B cell (primary cell): ENCODE data around the gene KRTAP12-4.

Experiments used
- EZH2 ChIP-seq: IDR thresholded peaks from 2 replicates; pipeline ENCODE4 v1.6.1; 2012; ENCODE audit warnings: borderline replicate concordance, low read depth, mild to moderate bottlenecking, moderate library complexity, low read length; ENCODE audit not compliant: insufficient read depth, poor library complexity, severe bottlenecking
- TF ChIP-seq, protein P1 (sequence below): fragments of 200-600 bp; IDR thresholded peaks from one replicate; pipeline ENCODE4 v1.8.0; 2022; ENCODE audit warnings: antibody characterized with exemption, mild to moderate bottlenecking

DNA sequence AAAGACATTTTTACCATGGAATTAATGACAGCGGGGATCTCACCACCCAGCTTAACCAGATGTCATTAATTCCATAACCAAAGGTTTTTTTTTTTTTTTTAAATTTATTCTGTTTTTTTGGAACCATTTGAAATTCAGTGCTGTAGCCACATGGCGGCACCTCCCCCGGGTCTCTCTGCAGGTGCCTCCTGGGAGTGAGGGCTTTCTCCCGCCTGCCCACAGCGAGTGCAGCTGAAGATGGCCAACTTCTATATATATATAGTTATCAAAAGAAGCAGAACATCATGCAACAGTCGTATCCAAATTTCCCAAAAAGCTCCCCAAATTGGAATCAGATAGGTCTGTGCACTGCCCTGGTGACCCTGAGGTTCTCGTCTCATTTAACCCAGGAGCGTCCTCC, 39.0 kb downstream of the KRTAP12-4 start:
- TF ChIP-seq, protein P1, sequence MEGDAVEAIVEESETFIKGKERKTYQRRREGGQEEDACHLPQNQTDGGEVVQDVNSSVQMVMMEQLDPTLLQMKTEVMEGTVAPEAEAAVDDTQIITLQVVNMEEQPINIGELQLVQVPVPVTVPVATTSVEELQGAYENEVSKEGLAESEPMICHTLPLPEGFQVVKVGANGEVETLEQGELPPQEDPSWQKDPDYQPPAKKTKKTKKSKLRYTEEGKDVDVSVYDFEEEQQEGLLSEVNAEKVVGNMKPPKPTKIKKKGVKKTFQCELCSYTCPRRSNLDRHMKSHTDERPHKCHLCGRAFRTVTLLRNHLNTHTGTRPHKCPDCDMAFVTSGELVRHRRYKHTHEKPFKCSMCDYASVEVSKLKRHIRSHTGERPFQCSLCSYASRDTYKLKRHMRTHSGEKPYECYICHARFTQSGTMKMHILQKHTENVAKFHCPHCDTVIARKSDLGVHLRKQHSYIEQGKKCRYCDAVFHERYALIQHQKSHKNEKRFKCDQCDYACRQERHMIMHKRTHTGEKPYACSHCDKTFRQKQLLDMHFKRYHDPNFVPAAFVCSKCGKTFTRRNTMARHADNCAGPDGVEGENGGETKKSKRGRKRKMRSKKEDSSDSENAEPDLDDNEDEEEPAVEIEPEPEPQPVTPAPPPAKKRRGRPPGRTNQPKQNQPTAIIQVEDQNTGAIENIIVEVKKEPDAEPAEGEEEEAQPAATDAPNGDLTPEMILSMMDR, result no peak
- no peak for TF ChIP-seq EZH2
